Body of pancreas (tissue), 4 donors: ENCODE data around the gene ETFA.
"Not testable (repeated sequence)": the region's sequence is repeated elsewhere in the genome, so short reads cannot be mapped to it uniquely, and the experiment has no call there.

ENCODE experiments used
- POLR2A ChIP-seq, 3 donors: fragments of 450-650 bp; IDR thresholded peaks; one replicate each; pipeline ENCODE4 v1.6.1; 2016; ENCODE audit warnings: antibody characterized with exemption in 3 of 3, mild to moderate bottlenecking in 2 of 3
- TF ChIP-seq, protein P1 (sequence below), 7 experiments: fragments of 450-650 bp in 4 of 7; fragments of 200-600 bp in 3 of 7; sonication (generic) in 3 of 7; IDR thresholded peaks; one replicate each; pipeline ENCODE4 v1.5.1; 2016 to 2019; ENCODE audit warnings: antibody characterized with exemption in 7 of 7

- TF ChIP-seq, protein P1, sequence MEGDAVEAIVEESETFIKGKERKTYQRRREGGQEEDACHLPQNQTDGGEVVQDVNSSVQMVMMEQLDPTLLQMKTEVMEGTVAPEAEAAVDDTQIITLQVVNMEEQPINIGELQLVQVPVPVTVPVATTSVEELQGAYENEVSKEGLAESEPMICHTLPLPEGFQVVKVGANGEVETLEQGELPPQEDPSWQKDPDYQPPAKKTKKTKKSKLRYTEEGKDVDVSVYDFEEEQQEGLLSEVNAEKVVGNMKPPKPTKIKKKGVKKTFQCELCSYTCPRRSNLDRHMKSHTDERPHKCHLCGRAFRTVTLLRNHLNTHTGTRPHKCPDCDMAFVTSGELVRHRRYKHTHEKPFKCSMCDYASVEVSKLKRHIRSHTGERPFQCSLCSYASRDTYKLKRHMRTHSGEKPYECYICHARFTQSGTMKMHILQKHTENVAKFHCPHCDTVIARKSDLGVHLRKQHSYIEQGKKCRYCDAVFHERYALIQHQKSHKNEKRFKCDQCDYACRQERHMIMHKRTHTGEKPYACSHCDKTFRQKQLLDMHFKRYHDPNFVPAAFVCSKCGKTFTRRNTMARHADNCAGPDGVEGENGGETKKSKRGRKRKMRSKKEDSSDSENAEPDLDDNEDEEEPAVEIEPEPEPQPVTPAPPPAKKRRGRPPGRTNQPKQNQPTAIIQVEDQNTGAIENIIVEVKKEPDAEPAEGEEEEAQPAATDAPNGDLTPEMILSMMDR (IDR thresholded peaks at IDR 0.05), result not testable (repeated sequence)
- not testable (repeated sequence) for TF ChIP-seq POLR2A (IDR thresholded peaks at IDR 0.05)
Measured at GRCh38 chr15:76313175-76313567, 1.9 kb upstream of the ETFA start.
